ENCODE data around the gene ZNF273.

DNA sequence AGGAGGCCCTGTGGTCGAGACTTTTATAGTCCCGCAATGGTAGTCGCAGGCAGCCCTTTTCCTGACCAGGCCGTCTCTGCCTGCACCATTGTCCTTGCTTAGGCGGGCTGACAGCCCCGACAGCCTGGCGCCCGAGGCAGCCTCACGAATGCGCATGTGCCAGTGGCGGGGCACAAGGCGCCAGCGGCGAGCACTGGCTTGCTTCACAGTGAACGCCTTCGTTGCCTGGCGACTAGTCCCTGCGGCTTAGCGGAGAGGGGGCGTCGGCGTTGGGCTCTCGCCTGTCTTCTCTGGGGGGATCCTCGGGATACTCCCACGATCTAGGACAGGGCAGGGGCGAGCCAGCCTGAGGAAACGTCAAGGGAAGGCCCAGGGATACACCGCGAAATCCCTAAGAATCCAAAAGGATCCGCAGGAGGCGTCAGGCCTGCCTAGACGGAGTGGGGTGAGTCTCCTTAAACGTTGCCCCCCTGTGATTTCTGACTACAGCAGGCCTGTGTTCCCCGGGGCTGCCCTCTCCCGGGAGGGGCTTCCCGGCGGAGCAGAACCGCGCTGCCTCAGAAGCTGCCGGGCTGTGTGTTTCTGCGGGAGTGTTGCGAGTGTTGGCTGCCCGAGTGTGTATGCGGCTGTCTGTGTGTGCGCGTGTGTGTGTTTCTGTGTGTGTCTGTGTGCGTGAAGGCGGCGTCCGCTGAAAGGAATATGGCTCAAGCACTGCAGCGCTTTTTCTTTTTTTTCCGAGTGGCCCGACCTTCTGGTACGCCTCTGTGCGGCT, 20.5 kb upstream of the ZNF273 start:
- TF ChIP-seq POLR2A (IDR thresholded peaks at IDR 0.05) = no peak
- no peak for TF ChIP-seq EP300 (IDR thresholded peaks at IDR 0.05)
